K562 (cell line): Measurements from ENCODE around the gene PSMD1.

ENCODE experiments used
- CEBPB ChIP-seq: fragments of 450-650 bp; IDR thresholded peaks from 2 replicates; pipeline ENCODE4 v1.6.1; 2016; ENCODE audit warnings: missing genetic modification characterization, missing compliant biosample characterization
- EGR1 ChIP-seq: fragments of 450-650 bp; conservative IDR thresholded peaks from 2 replicates; pipeline ENCODE4 v1.6.1; 2017; ENCODE audit warnings: mild to moderate bottlenecking
- FOS ChIP-seq: IDR thresholded peaks from 3 replicates; pipeline ENCODE4 v1.6.1; 2011; ENCODE audit not compliant: insufficient read length; ENCODE audit errors: extremely low read depth
- FOXJ3 ChIP-seq: sonication (generic); formaldehyde crosslinking; IDR thresholded peaks from 2 replicates; pipeline ENCODE4 v1.4.0; 2020; ENCODE audit warnings: mild to moderate bottlenecking, missing genetic modification reagents
- FOXM1 ChIP-seq, 2 experiments: fragments of 450-650 bp in 1 of 2; sonication (generic) in 1 of 2; formaldehyde crosslinking in 1 of 2; IDR thresholded peaks; 2 replicates each; pipeline versions ENCODE4 v1.6.1 to v1.9.0; 2017 to 2022; ENCODE audit warnings: low read depth in 2 of 2, mild to moderate bottlenecking in 2 of 2, missing genetic modification reagents in 1 of 2, moderate library complexity in 1 of 2
- HBP1 ChIP-seq: fragments of 450-650 bp; formaldehyde crosslinking; IDR thresholded peaks from 2 replicates; pipeline ENCODE4 v1.4.0; 2022; ENCODE audit warnings: missing genetic modification characterization
- POLR2AphosphoS2 ChIP-seq: IDR thresholded peaks from 2 replicates; pipeline ENCODE4 v1.6.1; 2012; ENCODE audit warnings: low read length, improper control_type of control experiment
- SREBF2 ChIP-seq: sonication (generic); formaldehyde crosslinking; IDR thresholded peaks from 2 replicates; pipeline ENCODE4 v1.4.0; 2020; ENCODE audit warnings: mild to moderate bottlenecking, missing genetic modification reagents
- ZEB2 ChIP-seq: fragments of 450-650 bp; IDR thresholded peaks from 2 replicates; pipeline ENCODE4 v1.6.1; 2016
- TF ChIP-seq, protein P1 (sequence below), 3 experiments: IDR thresholded peaks in 2 of 3; conservative IDR thresholded peaks in 1 of 3; 2 replicates each; pipeline ENCODE4 v1.5.1; 2011 to 2012; ENCODE audit warnings: low read length in 3 of 3, mild to moderate bottlenecking in 3 of 3, control low read depth in 2 of 3, improper control_type of control experiment in 1 of 3, inconsistent platforms in 1 of 3, low read depth in 1 of 3, mixed read lengths in 1 of 3, moderate library complexity in 1 of 3; ENCODE audit not compliant: insufficient read depth in 2 of 3

DNA sequence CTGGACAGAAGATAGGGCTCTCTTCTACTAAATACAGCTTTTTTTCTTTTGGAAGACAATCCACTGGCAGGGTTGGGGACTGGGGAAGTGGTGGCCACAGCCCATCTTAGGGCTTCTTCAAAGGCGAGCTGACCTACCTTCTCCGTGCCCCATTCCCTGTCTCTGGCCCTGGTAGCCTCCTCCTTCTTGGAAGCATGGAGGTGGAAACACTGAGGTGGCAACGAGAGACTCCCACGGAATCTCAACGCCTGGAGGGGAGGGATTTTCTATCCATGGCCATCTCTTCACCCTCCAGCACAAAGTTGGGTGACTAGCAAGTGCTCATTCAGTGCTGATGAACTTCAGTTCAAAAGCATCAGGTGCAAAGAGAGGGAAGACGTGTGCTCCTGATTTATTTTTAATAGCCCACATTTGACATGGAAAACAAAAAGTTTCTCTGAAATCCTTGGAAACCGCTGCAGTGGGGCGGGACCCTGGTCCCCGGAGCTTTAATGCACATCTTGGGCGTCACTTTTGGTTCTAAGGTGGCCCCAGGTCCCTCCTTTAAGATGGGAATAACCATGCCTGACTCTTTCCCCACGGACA is 141.1 kb downstream of the PSMD1 start:
- TF ChIP-seq HBP1 (CRISPR knock-in tag) (no peak), EGR1 (no peak), SREBF2 (CRISPR knock-in tag) (no peak), FOXJ3 (CRISPR knock-in tag) (no peak), POLR2AphosphoS2 (no peak), CEBPB (tag) (no peak), FOXM1 (IDR thresholded peaks at IDR 0.05; ENCODE audit: low read depth) (no peak), FOXM1 (CRISPR knock-in tag; IDR thresholded peaks at IDR 0.05; ENCODE audit: low read depth) (no peak), ZEB2 (no peak), FOS (no peak)
- TF ChIP-seq, protein P1, sequence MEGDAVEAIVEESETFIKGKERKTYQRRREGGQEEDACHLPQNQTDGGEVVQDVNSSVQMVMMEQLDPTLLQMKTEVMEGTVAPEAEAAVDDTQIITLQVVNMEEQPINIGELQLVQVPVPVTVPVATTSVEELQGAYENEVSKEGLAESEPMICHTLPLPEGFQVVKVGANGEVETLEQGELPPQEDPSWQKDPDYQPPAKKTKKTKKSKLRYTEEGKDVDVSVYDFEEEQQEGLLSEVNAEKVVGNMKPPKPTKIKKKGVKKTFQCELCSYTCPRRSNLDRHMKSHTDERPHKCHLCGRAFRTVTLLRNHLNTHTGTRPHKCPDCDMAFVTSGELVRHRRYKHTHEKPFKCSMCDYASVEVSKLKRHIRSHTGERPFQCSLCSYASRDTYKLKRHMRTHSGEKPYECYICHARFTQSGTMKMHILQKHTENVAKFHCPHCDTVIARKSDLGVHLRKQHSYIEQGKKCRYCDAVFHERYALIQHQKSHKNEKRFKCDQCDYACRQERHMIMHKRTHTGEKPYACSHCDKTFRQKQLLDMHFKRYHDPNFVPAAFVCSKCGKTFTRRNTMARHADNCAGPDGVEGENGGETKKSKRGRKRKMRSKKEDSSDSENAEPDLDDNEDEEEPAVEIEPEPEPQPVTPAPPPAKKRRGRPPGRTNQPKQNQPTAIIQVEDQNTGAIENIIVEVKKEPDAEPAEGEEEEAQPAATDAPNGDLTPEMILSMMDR (IDR thresholded peaks at IDR 0.05 in 2 of 3, conservative IDR thresholded peaks at IDR 0.05 in 1 of 3; ENCODE audit: insufficient read depth in 2 of 3, low read depth in 1 of 3, low read length in 3 of 3), result no peak
